PC-3 (cell line): ENCODE results near the gene KRT82. TPM values are rescaled to one million over a fixed set of nuclear protein-coding genes. Genes with fewer than 3 reads are reported as not detected.

Experiments
- ATAC-seq: fragments of 200-7000 bp; cut with Tn5 transposase; 2 replicates; pipeline ENCODE4 v1.9.1; 2020; ENCODE audit warnings: mild to moderate bottlenecking, moderate library complexity
- BruUV-seq: library from RNA; stranded (reverse); fragments of 400-500 nt; replicated peaks from 2 replicates; lab custom pipeline; 2021; lab: Mats Ljungman, UMichigan
- CTCF ChIA-PET: fragments of 300-600 bp; sonication (Branson Sonifier 250); formaldehyde crosslinking; loops from one replicate; lab custom pipeline; 2022; ENCODE audit warnings: antibody characterized with exemption; lab: Charles Lee
- POLR2A ChIA-PET: fragments of 300-600 bp; sonication (Branson Sonifier 250); formaldehyde crosslinking; loops from one replicate; lab custom pipeline; 2022; ENCODE audit warnings: antibody characterized with exemption; ENCODE audit not compliant: unreplicated experiment; lab: Charles Lee
- DNase-seq: peaks from one replicate; pipeline ENCODE4 v3.0.0-alpha.2; 2015
- H2AFZ ChIP-seq: fragments of 300-600 bp; sonication (generic); 2 replicates; pipeline ENCODE4 v1.6.0; 2016; ENCODE audit warnings: antibody characterized with exemption, low read length
- H3F3A ChIP-seq: fragments of 300-600 bp; sonication (generic); one replicate; pipeline ENCODE4 v1.6.0; 2017; ENCODE audit warnings: antibody characterized with exemption, low read length, control low read depth, mild to moderate bottlenecking; ENCODE audit not compliant: unreplicated experiment
- H3K27ac ChIP-seq: fragments of 300-600 bp; sonication (generic); 2 replicates; pipeline ENCODE4 v1.5.1; 2016; ENCODE audit warnings: mild to moderate bottlenecking, low read length
- H3K27me3 ChIP-seq: fragments of 300-600 bp; sonication (generic); 2 replicates; pipeline ENCODE4 v1.6.1; 2016; ENCODE audit warnings: low read length, mixed read lengths
- H3K36me3 ChIP-seq: fragments of 300-600 bp; sonication (generic); 2 replicates; pipeline ENCODE4 v1.6.1; 2016; ENCODE audit warnings: low read depth, mixed run types, low read length, mixed read lengths
- H3K4me1 ChIP-seq: fragments of 300-600 bp; sonication (generic); 2 replicates; pipeline ENCODE4 v1.5.1; 2016; ENCODE audit warnings: low read length; ENCODE audit not compliant: insufficient read depth
- H3K4me2 ChIP-seq: fragments of 300-600 bp; sonication (generic); 2 replicates; pipeline ENCODE4 v1.6.0; 2016; ENCODE audit warnings: low read length
- H3K4me3 ChIP-seq: fragments of 300-600 bp; sonication (generic); 2 replicates; pipeline ENCODE4 v1.5.1; 2016; ENCODE audit warnings: mild to moderate bottlenecking, low read length, mixed read lengths
- H3K79me2 ChIP-seq: fragments of 300-600 bp; sonication (generic); 2 replicates; pipeline ENCODE4 v1.6.1; 2017; ENCODE audit warnings: low read length, mixed read lengths
- H3K9ac ChIP-seq: fragments of 300-600 bp; sonication (generic); 2 replicates; pipeline ENCODE4 v1.6.0; 2016; ENCODE audit warnings: mild to moderate bottlenecking, low read length
- H3K9me2 ChIP-seq: fragments of 300-600 bp; sonication (generic); replicated peaks from 2 replicates; pipeline ENCODE4 v1.6.1; 2016; ENCODE audit warnings: mixed run types, low read length, mixed read lengths
- H3K9me3 ChIP-seq: fragments of 300-600 bp; sonication (generic); 2 replicates; pipeline ENCODE4 v1.6.1; 2016; ENCODE audit warnings: low read length, mixed read lengths
- H4K20me1 ChIP-seq: fragments of 300-600 bp; sonication (generic); 2 replicates; pipeline ENCODE4 v1.6.1; 2016; ENCODE audit warnings: low read length, mixed read lengths
- CTCF ChIP-seq: fragments of 300-600 bp; sonication (generic); conservative IDR thresholded peaks from 2 replicates; pipeline ENCODE4 v1.5.1; 2017; ENCODE audit warnings: antibody characterized with exemption, low read depth, mild to moderate bottlenecking, low read length
- EZH2 ChIP-seq: fragments of 300-600 bp; sonication (generic); IDR thresholded peaks from one replicate; pipeline ENCODE4 v1.6.1; 2017; ENCODE audit warnings: antibody characterized with exemption, mild to moderate bottlenecking, low read length; ENCODE audit not compliant: unreplicated experiment
- EZH2phosphoT487 ChIP-seq: fragments of 300-600 bp; sonication (generic); IDR thresholded peaks from 2 replicates; pipeline ENCODE4 v1.6.1; 2018; ENCODE audit warnings: mild to moderate bottlenecking, antibody characterized with exemption, low read length, borderline replicate concordance
- intact Hi-C: fragments of 100-400 bp; cut with micrococcal nuclease; formaldehyde crosslinking; loops from 2 replicates; pipeline ENCODE4 v1.9.0; 2023
- total RNA-seq: library from RNA; depleted of rRNA; stranded (reverse); fragments of >200 nt; gene quantifications from 2 replicates; pipeline ENCODE4 v1.2.3, GENCODE V29; 2014

Gene KRT82
- total RNA-seq, 1 experiment from 2014 or later: 0.29 TPM

GRCh38 chr12:52436828-52437474 is 30.8 kb upstream of the KRT82 start:
- ChIA-PET CTCF (no interaction called here), POLR2A (interaction anchor here (0.7 kb wide), 1 partner anchor 437 kb away, joined by 3 read pairs; no protein-coding TSS in a partner anchor)
- DNase-seq (no peak), ATAC-seq (no peak)
- no peaks in the 10 kb centered on the region for H3K9me3 ChIP-seq
- H3K27me3 ChIP-seq: no peaks in the 10 kb centered on the region
- H3F3A ChIP-seq: peaks cover 29% of the 10 kb centered on the region
- peak overlapping the region; percentile 93 for H3K27ac ChIP-seq
- peak overlapping the region; percentile 74 for H3K9ac ChIP-seq
- H4K20me1 ChIP-seq: no peaks in the 10 kb centered on the region
- no peaks in the 10 kb centered on the region for H3K79me2 ChIP-seq
- intact Hi-C loops: no loop called here
- TF ChIP-seq EZH2phosphoT487: no peak
- no peak for TF ChIP-seq CTCF
- no peak for TF ChIP-seq EZH2
- H3K4me1 ChIP-seq: peaks cover 83% of the 10 kb centered on the region
- no peak overlapping the region for H3K4me3 ChIP-seq
- H3K4me2 ChIP-seq: peak overlapping the region; percentile 33
- no peak overlapping the region for H2AFZ ChIP-seq
- H3K36me3 ChIP-seq: no peaks in the 10 kb centered on the region
- BruUV-seq: no TSS peak
- no peaks in the 10 kb centered on the region for H3K9me2 ChIP-seq

GRCh38 chr12:52436000-52436827 is 30.1 kb upstream of the KRT82 start:
- H3F3A ChIP-seq: peaks cover 23% of the 10 kb centered on the region

More at GRCh38 chr12:52436000-52436827, 30.1 kb upstream of the KRT82 start:
- no peaks in the 10 kb centered on the region for H3K36me3 ChIP-seq
- H3K9ac ChIP-seq: peak overlapping the region; percentile 74
- H3K9me3 ChIP-seq: no peaks in the 10 kb centered on the region
- peak overlapping the region; percentile 47 for H2AFZ ChIP-seq
- TF ChIP-seq CTCF: no peak
- no peak for TF ChIP-seq EZH2phosphoT487
- no peak for TF ChIP-seq EZH2
- H3K4me1 ChIP-seq: peaks cover 75% of the 10 kb centered on the region
- ChIA-PET CTCF (no interaction called here), POLR2A (interaction anchor here (0.6 to 0.8 kb wide), 3 partner anchors 434 to 1646 kb away, joined by 3 to 12 read pairs (median 3); no protein-coding TSS in a partner anchor)
- peak; percentile 94 for DNase-seq
- H3K9me2 ChIP-seq: no peaks in the 10 kb centered on the region
- no peaks in the 10 kb centered on the region for H3K79me2 ChIP-seq
- intact Hi-C loops: no loop called here
- H3K27ac ChIP-seq: peak overlapping the region; percentile 93
- ATAC-seq: peak; percentile 42
- H3K4me3 ChIP-seq: no peak overlapping the region
- H3K27me3 ChIP-seq: no peaks in the 10 kb centered on the region
- no peaks in the 10 kb centered on the region for H4K20me1 ChIP-seq
- BruUV-seq: TSS peak; percentile 22
- H3K4me2 ChIP-seq: peak overlapping the region; percentile 33
